ENCODE results near the gene ANTXR1. TPM values are rescaled to one million over a fixed set of nuclear protein-coding genes. Genes with fewer than 3 reads are reported as not detected.

Gene ANTXR1
- total RNA-seq, 1 experiment from 2014 or later, result 181 TPM

DNA sequence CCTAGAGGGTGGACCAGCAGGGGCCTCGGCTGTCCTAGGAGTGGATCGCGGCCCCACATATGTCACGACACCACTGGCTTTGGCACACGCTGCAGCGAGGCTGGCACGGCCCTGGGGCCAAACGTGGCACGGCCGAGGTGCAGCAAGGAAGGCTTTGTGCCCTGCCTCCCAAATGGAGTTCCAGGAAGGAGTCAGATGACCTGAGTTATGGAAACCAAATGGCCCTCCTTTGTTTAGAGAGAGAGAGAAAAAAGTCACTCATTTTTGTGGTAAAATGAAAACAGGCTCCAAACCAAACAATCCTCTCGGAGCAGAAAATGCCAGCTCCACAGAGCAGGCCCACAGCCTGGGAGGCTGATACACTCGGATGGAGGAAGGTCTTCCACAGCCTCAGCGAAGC is 105.6 kb downstream of the ANTXR1 start:
- Histone ChIP-seq H3K9me3 (ENCODE audit: low read depth, low read length, poor library complexity, severe bottlenecking) (no peaks in the 10 kb centered on the region), H3K27ac (ENCODE audit: low read depth, low read length, poor library complexity, severe bottlenecking) (no peak overlapping the region), H3K4me3 (ENCODE audit: low read depth, low read length, poor library complexity, severe bottlenecking) (no peak overlapping the region), H3K27me3 (replicated peaks; ENCODE audit: insufficient read depth, low read depth, low read length, poor library complexity) (no peaks in the 10 kb centered on the region), H3K4me1 (ENCODE audit: insufficient read depth, low read length, poor library complexity, severe bottlenecking) (no peaks in the 10 kb centered on the region), H3K36me3 (ENCODE audit: insufficient read depth, low read length, poor library complexity, severe bottlenecking) (peaks cover 9% of the 10 kb centered on the region)
- TF ChIP-seq, protein P1, sequence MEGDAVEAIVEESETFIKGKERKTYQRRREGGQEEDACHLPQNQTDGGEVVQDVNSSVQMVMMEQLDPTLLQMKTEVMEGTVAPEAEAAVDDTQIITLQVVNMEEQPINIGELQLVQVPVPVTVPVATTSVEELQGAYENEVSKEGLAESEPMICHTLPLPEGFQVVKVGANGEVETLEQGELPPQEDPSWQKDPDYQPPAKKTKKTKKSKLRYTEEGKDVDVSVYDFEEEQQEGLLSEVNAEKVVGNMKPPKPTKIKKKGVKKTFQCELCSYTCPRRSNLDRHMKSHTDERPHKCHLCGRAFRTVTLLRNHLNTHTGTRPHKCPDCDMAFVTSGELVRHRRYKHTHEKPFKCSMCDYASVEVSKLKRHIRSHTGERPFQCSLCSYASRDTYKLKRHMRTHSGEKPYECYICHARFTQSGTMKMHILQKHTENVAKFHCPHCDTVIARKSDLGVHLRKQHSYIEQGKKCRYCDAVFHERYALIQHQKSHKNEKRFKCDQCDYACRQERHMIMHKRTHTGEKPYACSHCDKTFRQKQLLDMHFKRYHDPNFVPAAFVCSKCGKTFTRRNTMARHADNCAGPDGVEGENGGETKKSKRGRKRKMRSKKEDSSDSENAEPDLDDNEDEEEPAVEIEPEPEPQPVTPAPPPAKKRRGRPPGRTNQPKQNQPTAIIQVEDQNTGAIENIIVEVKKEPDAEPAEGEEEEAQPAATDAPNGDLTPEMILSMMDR (conservative IDR thresholded peaks at IDR 0.05; ENCODE audit: low read depth, low read length), result no peak
- no peak for TF ChIP-seq EZH2 (IDR thresholded peaks at IDR 0.05; ENCODE audit: borderline replicate concordance, low read depth, low read length, poor library complexity, severe bottlenecking)
- no TSS peak for BruUV-seq (replicated peaks)
- intact Hi-C loops (cut with micrococcal nuclease; ENCODE audit: unreplicated experiment), result no loop called here
- CTCF ChIA-PET, result no interaction called here
- no peak for DNase-seq (ENCODE audit: low spot score)
- POLR2A ChIA-PET (ENCODE audit: low non-redundant PET), result no interaction called here

DNA sequence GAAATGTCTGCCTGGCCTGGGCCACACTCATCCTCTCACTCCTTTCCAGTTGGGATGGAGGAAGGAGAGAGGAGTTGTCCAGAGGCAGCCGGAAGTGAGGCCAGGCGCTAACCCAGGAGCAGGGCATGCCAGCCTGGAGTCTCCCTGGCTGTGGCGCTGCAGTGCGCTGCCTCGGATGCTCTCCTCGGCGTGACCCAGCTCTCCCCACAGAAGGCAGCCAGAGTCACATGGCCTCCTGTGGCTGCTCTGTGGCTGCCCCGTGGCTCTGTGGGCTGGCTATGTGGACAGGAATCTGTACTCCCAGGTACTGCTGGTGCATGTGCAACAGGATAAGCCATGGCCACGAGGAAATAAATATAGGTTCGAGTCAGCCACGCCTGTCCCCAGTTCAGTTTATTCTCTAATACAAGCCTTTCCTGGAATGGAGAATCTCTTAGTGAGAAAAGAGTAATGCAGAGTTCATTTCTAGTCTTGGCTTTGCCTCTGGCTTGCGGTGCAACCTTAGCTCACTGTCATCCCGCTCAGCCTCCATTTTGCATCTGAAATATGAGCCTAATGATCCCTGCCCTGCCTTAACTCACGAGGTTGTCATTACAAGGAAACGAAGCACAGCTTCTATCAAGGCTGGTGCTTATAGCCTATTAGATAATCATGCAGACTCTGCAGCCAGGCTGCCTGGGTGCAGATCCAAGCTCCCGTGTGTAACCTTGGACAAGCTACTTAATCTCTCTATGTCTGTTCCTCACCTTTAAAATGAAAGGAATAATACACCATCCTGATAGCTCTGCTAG is 106.3 kb downstream of the ANTXR1 start:
- no TSS peak for BruUV-seq (replicated peaks)
- Histone ChIP-seq H3K9me3 (ENCODE audit: low read depth, low read length, poor library complexity, severe bottlenecking) (no peaks in the 10 kb centered on the region), H3K4me3 (ENCODE audit: low read depth, low read length, poor library complexity, severe bottlenecking) (no peak overlapping the region), H3K27ac (ENCODE audit: low read depth, low read length, poor library complexity, severe bottlenecking) (no peak overlapping the region), H3K27me3 (replicated peaks; ENCODE audit: insufficient read depth, low read depth, low read length, poor library complexity) (no peaks in the 10 kb centered on the region), H3K4me1 (ENCODE audit: insufficient read depth, low read length, poor library complexity, severe bottlenecking) (no peaks in the 10 kb centered on the region), H3K36me3 (ENCODE audit: insufficient read depth, low read length, poor library complexity, severe bottlenecking) (peaks cover 9% of the 10 kb centered on the region)
- POLR2A ChIA-PET (ENCODE audit: low non-redundant PET), result no interaction called here
- intact Hi-C loops (cut with micrococcal nuclease; ENCODE audit: unreplicated experiment), result no loop called here
- TF ChIP-seq EZH2 (IDR thresholded peaks at IDR 0.05; ENCODE audit: borderline replicate concordance, low read depth, low read length, poor library complexity, severe bottlenecking), result no peak
- TF ChIP-seq, protein P1 (conservative IDR thresholded peaks at IDR 0.05; ENCODE audit: low read depth, low read length), result no peak
- CTCF ChIA-PET, result no interaction called here
- no peak for DNase-seq (ENCODE audit: low spot score)

DNA sequence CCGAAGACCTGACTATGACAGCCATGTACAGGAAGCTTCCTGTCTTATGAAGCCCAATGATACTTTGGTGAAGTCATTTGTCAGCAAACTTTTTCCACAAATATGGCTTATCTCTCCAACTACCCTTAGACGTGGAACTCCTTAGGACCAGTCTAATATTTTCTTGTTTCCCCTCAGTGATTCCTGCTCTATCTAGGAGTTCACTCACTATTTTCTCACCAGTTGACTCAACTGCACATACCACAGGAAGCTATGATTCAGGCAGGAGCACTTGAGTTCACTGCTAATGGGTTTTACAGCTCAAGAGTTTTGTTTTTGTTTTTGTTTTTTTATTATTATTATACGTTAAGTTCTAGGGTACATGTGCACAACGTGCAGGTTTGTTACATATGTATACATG is 109.3 kb downstream of the ANTXR1 start:
- ChIA-PET CTCF (no interaction called here), POLR2A (ENCODE audit: low non-redundant PET) (no interaction called here)
- TF ChIP-seq, protein P1 (conservative IDR thresholded peaks at IDR 0.05; ENCODE audit: low read depth, low read length), result no peak
- TF ChIP-seq EZH2 (IDR thresholded peaks at IDR 0.05; ENCODE audit: borderline replicate concordance, low read depth, low read length, poor library complexity, severe bottlenecking), result no peak
- intact Hi-C loops (cut with micrococcal nuclease; ENCODE audit: unreplicated experiment), result no loop called here
- H3K4me1 ChIP-seq (ENCODE audit: insufficient read depth, low read length, poor library complexity, severe bottlenecking), result no peaks in the 10 kb centered on the region
- H3K9me3 ChIP-seq (ENCODE audit: low read depth, low read length, poor library complexity, severe bottlenecking), result no peaks in the 10 kb centered on the region
- BruUV-seq (replicated peaks), result no TSS peak
- H3K27ac ChIP-seq (ENCODE audit: low read depth, low read length, poor library complexity, severe bottlenecking), result no peak overlapping the region
- no peak overlapping the region for H3K4me3 ChIP-seq (ENCODE audit: low read depth, low read length, poor library complexity, severe bottlenecking)
- peaks cover 19% of the 10 kb centered on the region for H3K36me3 ChIP-seq (ENCODE audit: insufficient read depth, low read length, poor library complexity, severe bottlenecking)
- DNase-seq (ENCODE audit: low spot score), result no peak
- H3K27me3 ChIP-seq (replicated peaks; ENCODE audit: insufficient read depth, low read depth, low read length, poor library complexity), result no peaks in the 10 kb centered on the region

Data from A673 (cell line).